Thymus (tissue), 11 donors: ENCODE measurements around the gene C17orf107. TPM values are rescaled to one million over a fixed set of nuclear protein-coding genes. Genes with fewer than 3 reads are reported as not detected.
"Not testable (repeated sequence)": the region's sequence is repeated elsewhere in the genome, so short reads cannot be mapped to it uniquely, and the experiment has no call there.

Source experiments
- DNase-seq, 9 donors: peaks; one replicate each; pipeline ENCODE4 v3.0.0-alpha.2; 2013; ENCODE audit warnings: low spot score in 9 of 9, low read depth in 6 of 9, missing footprints in 1 of 9
- H3K27ac ChIP-seq, 2 donors: one replicate each; pipeline ENCODE4 v1.5.1; 2013; ENCODE audit warnings: control low read depth in 1 of 2, low read depth in 1 of 2, low read length in 1 of 2, mild to moderate bottlenecking in 1 of 2, moderate library complexity in 1 of 2
- H3K27me3 ChIP-seq, 2 donors: one replicate each; pipeline ENCODE4 v1.5.1; 2013; ENCODE audit warnings: low read length in 1 of 2; ENCODE audit not compliant: control insufficient read depth in 2 of 2, insufficient read depth in 1 of 2
- H3K36me3 ChIP-seq, 2 donors: one replicate each; pipeline ENCODE4 v1.5.1; 2013; ENCODE audit warnings: low read length in 1 of 2, mild to moderate bottlenecking in 1 of 2, moderate library complexity in 1 of 2; ENCODE audit not compliant: control insufficient read depth in 2 of 2, insufficient read depth in 2 of 2
- H3K4me1 ChIP-seq, 2 donors: one replicate each; pipeline ENCODE4 v1.5.1; 2013; ENCODE audit warnings: low read length in 2 of 2; ENCODE audit not compliant: control insufficient read depth in 2 of 2, insufficient read depth in 2 of 2
- H3K4me3 ChIP-seq, 2 donors: one replicate each; pipeline ENCODE4 v1.5.1; 2013; ENCODE audit warnings: low read length in 2 of 2, control low read depth in 1 of 2, mild to moderate bottlenecking in 1 of 2
- H3K9me3 ChIP-seq, 2 donors: one replicate each; pipeline ENCODE4 v1.5.1; 2013; ENCODE audit warnings: low read length in 1 of 2, mild to moderate bottlenecking in 1 of 2; ENCODE audit not compliant: control insufficient read depth in 2 of 2, insufficient read depth in 1 of 2
- WGBS: extraction: QIAGEN DNeasy Blood & Tissue Kit; methylation state at CpG from one replicate; pipeline ENCODE4 v1.1.7; 2013; 5-methylcytosine and 5-hydroxymethylcytosine counted together
- polyA plus RNA-seq: library from polyadenylated mRNA; stranded (reverse); fragments of 200-250 nt; gene quantifications from one replicate; pipeline ENCODE4 v1.2.3, GENCODE V29; 2013
- total RNA-seq: library from RNA; stranded (reverse); fragments of 120-200 nt; gene quantifications from one replicate; pipeline ENCODE4 v1.2.4, GENCODE V29; 2013
- donor health status: healthy.

C17orf107 gene
- total and polyA plus RNA-seq, 2 donors: 0.57 to 1.2 TPM

DNA sequence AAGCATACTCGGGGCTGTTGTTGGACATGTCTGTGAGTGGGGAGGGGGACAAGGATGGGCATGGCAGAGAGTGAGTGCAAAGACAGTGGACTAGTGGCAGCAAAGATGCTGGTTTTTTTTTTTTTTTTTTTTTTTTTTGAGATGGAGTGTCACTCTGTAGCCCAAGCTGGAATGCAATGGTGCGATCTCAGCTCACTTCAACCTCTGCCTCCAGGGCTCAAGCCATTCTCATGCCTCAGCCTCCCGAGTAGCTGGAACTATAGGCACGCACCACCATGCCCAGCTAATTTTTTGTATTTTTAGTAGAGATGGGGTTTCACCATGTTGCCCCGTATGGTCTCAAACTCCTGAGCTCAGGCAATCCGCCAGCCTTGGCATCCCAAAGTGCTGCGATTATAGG lies 42.0 kb upstream of the C17orf107 start:
- H3K27me3 ChIP-seq, DNase-seq, H3K4me3 ChIP-seq, H3K36me3 ChIP-seq, H3K9me3 ChIP-seq: not testable (repeated sequence)
- 95% methylated on average over 7 of the region's 7 CpGs for WGBS
- Histone ChIP-seq H3K4me1 (peaks cover 0 to 24% of the 10 kb centered on the region in 2 donors), H3K27ac (peak overlapping the region in 1 of 2 donors; percentile 30)

DNA sequence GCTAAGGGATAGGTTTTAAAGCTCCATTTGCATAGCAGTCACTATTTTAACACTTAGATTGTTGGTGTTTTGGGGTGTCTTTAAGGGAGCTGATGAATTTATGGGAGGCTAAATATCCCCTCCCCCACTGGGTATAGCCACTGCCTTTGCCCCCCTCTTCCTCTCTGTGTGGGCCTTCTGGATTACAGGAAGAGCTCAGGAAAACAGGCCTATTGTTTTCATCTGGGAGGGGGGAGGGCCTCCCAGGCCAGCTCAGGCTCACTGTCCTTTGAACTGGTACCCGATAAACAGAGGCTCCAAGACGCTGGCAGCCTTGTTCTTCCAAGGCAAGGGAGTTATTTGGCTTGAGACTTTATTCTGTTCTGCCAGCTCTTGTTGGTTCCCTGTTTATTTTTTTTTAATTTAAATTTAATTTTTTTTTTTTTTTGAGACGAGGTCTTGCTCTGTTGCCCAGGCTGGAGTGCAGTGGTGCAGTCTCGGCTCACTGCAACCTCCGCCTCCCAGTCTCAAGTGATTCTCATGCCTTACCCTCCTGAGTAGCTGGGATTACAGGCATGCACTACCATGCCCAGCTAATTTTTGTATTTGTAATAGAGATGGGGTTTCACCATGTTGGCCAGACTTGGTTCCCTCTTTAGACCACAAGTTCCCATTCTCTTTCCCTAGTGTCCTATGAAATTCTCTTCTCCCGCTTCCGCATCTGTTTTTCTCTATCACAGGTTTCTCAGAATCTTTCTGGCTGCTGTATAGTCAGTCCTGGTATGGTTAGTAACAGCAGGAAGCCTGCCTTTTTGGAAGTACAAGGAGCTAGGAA lies 41.1 kb upstream of the C17orf107 start:
- H3K9me3 ChIP-seq: peaks cover 0 to 2% of the 10 kb centered on the region in 2 donors
- no peak overlapping the region for H3K4me3 ChIP-seq
- H3K27me3 ChIP-seq: no peaks in the 10 kb centered on the region
- DNase-seq: no peak
- peaks cover 0 to 3% of the 10 kb centered on the region in 2 donors for H3K36me3 ChIP-seq
- peak overlapping the region; percentile 58 to 66 for H3K27ac ChIP-seq
- WGBS: 91% methylated on average over 7 of the region's 7 CpGs
- peaks cover 0 to 22% of the 10 kb centered on the region in 2 donors for H3K4me1 ChIP-seq

GRCh38 chr17:4858882-4859260 lies 40.5 kb upstream of the C17orf107 start:
- Histone ChIP-seq H3K9me3 (no peaks in the 10 kb centered on the region), H3K4me1 (peaks cover 0 to 16% of the 10 kb centered on the region in 2 donors), H3K36me3 (peaks cover 0 to 3% of the 10 kb centered on the region in 2 donors), H3K27ac (peak overlapping the region; percentile 66), H3K27me3 (no peaks in the 10 kb centered on the region), H3K4me3 (no peak overlapping the region)
- no peak for DNase-seq
- 61% methylated on average over 5 of the region's 5 CpGs for WGBS

GRCh38 chr17:4859816-4860625 lies 39.3 kb upstream of the C17orf107 start:
- 97% methylated on average over 32 of the region's 32 CpGs for WGBS
- Histone ChIP-seq H3K4me1 (peaks cover 0 to 13% of the 10 kb centered on the region in 2 donors), H3K36me3 (peaks cover 0 to 3% of the 10 kb centered on the region in 2 donors)

GRCh38 chr17:4860651-4861050 lies 38.7 kb upstream of the C17orf107 start:
- peaks cover 0 to 13% of the 10 kb centered on the region in 2 donors for H3K4me1 ChIP-seq
- DNase-seq: no peak
- H3K4me3 ChIP-seq: no peak overlapping the region
- no peak overlapping the region for H3K27ac ChIP-seq
- WGBS: 97% methylated on average over 9 of the region's 9 CpGs
- peaks cover 0 to 3% of the 10 kb centered on the region in 2 donors for H3K36me3 ChIP-seq
- H3K27me3 ChIP-seq: no peaks in the 10 kb centered on the region
- no peaks in the 10 kb centered on the region for H3K9me3 ChIP-seq

More at GRCh38 chr17:4859816-4860625, 39.3 kb upstream of the C17orf107 start:
- no peak overlapping the region for H3K4me3 ChIP-seq
- no peaks in the 10 kb centered on the region for H3K9me3 ChIP-seq
- DNase-seq: no peak
- H3K27me3 ChIP-seq: no peaks in the 10 kb centered on the region
- peak overlapping the region in 1 of 2 donors; percentile 17 for H3K27ac ChIP-seq

- H3K9me3 ChIP-seq: no peaks in the 10 kb centered on the region
- H3K36me3 ChIP-seq: peaks cover 0 to 3% of the 10 kb centered on the region in 2 donors
- H3K27me3 ChIP-seq: no peaks in the 10 kb centered on the region
- no peak for DNase-seq
- H3K4me1 ChIP-seq: peaks cover 0 to 11% of the 10 kb centered on the region in 2 donors
- no peak overlapping the region for H3K4me3 ChIP-seq
- 97% methylated on average over 16 of the region's 16 CpGs for WGBS
- H3K27ac ChIP-seq: no peak overlapping the region
Measured at GRCh38 chr17:4861052-4861451, 38.3 kb upstream of the C17orf107 start.

DNA sequence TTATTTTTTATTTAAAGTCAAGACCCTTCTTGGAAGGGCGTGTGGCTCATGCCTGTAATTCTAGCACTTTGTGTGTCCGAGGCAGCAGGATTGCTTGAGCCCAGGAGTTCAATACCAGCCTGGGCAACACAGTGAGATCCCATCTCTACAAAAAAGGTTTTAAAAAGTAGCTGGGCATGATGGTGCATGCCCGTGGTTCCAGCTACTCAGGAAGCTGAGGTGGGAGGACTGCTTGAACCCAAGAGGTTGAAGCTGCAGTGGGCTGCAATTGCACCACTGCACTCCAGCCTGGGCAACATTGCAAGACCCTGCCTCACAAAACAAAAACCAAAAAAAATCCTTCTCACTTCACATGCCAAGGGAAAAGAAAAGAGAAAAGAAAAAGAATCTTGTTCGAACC lies 36.6 kb upstream of the C17orf107 start:
- no peak for DNase-seq
- WGBS: 95% methylated on average over 4 of the region's 4 CpGs
- Histone ChIP-seq H3K36me3 (peaks cover 0 to 3% of the 10 kb centered on the region in 2 donors), H3K9me3 (no peaks in the 10 kb centered on the region), H3K27ac (no peak overlapping the region), H3K4me3 (no peak overlapping the region), H3K4me1 (peaks cover 0 to 10% of the 10 kb centered on the region in 2 donors), H3K27me3 (no peaks in the 10 kb centered on the region)

GRCh38 chr17:4863321-4863720 lies 36.0 kb upstream of the C17orf107 start:
- Histone ChIP-seq H3K36me3 (peaks cover 0 to 3% of the 10 kb centered on the region in 2 donors), H3K4me3 (no peak overlapping the region), H3K4me1 (peaks cover 0 to 6% of the 10 kb centered on the region in 2 donors), H3K27me3 (no peaks in the 10 kb centered on the region), H3K27ac (no peak overlapping the region), H3K9me3 (no peaks in the 10 kb centered on the region)
- DNase-seq: no peak
- 95% methylated on average over 1 of the region's 1 CpG for WGBS

DNA sequence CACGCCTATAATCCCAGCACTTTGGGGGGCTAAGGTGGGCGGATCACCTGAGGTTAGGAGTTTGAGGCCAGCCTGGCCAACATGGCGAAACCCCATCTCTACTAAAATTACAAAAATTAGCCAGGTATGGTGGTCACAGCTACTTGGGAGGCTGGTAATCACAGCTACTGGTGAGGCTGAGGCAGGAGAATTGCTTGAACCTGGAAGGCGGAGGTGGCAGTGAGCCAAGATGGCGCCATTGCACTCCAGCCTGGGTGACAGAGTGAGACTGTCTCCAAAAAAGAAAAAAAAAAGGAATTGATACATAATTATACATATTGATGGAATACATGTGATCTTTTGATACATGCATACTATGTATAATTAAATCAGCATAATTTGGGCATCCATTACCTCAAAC lies 31.8 kb upstream of the C17orf107 start:
- not testable (repeated sequence) for H3K4me3 ChIP-seq, H3K36me3 ChIP-seq, H3K9me3 ChIP-seq, H3K27ac ChIP-seq, DNase-seq, H3K27me3 ChIP-seq, H3K4me1 ChIP-seq
- 97% methylated on average over 5 of the region's 5 CpGs for WGBS
